GM13976 (cell line): Measurements from ENCODE around the gene FGF23.
A peak's percentile ranks its signal among the peaks of the same experiment; 100 is the strongest.

Source experiments
- DNase-seq: peaks from one replicate; pipeline ENCODE4 v3.0.0; 2012; ENCODE audit warnings: low spot score
- in situ Hi-C: fragments of 300-500 bp; cut with MboI; formaldehyde crosslinking; loops from one replicate; pipeline ENCODE4 v1.12.0; 2022; ENCODE audit warnings: low sequenced_read_pairs, mixed read lengths, inconsistent platforms; ENCODE audit not compliant: unreplicated experiment
- TF ChIP-seq, protein P1 (sequence below): IDR thresholded peaks from 2 replicates; pipeline ENCODE4 v1.5.1; 2012; ENCODE audit warnings: borderline replicate concordance, mild to moderate bottlenecking; ENCODE audit not compliant: insufficient read depth; ENCODE audit errors: extremely low read depth, missing control alignments, control extremely low read depth

The FGF23 gene

GRCh38 chr12:4379405-4379804 is at the start of gene FGF23:
Gene FGF23, minus strand, starts transcription at chr12:4379712. Its CDS starts 130 bp downstream, at chr12:4379582.
- DNase-seq = no peak
- in situ Hi-C loops = no loop called here
- TF ChIP-seq, protein P1, sequence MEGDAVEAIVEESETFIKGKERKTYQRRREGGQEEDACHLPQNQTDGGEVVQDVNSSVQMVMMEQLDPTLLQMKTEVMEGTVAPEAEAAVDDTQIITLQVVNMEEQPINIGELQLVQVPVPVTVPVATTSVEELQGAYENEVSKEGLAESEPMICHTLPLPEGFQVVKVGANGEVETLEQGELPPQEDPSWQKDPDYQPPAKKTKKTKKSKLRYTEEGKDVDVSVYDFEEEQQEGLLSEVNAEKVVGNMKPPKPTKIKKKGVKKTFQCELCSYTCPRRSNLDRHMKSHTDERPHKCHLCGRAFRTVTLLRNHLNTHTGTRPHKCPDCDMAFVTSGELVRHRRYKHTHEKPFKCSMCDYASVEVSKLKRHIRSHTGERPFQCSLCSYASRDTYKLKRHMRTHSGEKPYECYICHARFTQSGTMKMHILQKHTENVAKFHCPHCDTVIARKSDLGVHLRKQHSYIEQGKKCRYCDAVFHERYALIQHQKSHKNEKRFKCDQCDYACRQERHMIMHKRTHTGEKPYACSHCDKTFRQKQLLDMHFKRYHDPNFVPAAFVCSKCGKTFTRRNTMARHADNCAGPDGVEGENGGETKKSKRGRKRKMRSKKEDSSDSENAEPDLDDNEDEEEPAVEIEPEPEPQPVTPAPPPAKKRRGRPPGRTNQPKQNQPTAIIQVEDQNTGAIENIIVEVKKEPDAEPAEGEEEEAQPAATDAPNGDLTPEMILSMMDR = no peak

DNA sequence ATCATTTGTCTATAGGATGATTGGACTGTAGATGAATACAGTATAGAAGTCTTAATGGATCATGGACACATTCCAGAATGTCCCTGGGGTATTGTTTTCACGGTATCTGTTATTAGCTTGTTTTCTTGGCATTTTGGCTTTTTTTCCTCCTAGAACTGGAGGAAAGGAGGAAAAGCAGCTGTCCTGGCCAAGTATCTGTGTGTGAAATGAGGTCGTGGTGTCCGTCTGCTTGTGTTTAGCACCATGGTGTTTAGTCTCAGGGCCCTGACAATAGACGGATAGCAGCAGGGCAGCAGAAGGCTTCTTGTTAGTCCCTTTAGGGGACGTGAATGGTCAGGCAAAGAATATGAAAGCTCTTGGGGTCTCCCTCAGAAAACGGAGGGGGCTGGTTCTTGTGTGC is 44.9 kb upstream of the FGF23 start:
- in situ Hi-C loops = no loop called here
- DNase-seq = peak; percentile 6
- TF ChIP-seq, protein P1 = no peak

DNA sequence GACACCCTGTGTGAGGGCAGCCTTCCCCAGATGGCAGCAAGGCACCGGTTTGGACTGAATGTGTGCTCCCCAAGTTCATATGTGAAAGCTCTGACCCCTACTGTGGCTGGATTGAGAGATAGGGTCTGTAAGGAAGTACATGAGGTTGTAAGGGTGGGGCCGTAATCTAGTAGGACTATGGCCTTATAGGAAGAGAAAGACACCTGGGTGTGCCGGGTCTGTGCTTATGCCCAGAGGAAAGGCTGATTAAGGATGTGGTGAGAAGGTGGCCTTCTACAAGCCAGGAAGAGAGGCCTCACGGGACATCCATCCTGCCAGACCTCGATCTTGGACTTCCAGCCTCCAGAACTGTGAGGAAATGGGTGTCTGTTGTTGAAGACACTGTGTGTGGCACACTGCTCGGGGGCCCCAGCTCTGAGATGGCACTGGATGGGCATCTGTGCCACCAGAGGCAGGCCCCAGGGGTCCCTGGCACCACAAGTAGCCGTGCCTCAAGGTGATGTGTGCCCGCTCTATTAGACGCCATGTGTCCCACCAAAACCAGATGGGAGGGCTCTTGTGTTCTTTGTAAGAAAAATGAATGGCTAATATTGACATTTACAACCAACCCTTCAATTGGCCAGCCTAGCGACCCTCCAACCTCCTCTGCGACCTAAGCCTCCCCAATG is 44.1 kb upstream of the FGF23 start:
- DNase-seq = peak; percentile 7
- TF ChIP-seq, protein P1 = no peak
- in situ Hi-C loops = no loop called here

GRCh38 chr12:4422985-4423384 is 43.5 kb upstream of the FGF23 start:
- in situ Hi-C loops = no loop called here
- peak; percentile 12 for DNase-seq
- TF ChIP-seq, protein P1 = no peak

DNA sequence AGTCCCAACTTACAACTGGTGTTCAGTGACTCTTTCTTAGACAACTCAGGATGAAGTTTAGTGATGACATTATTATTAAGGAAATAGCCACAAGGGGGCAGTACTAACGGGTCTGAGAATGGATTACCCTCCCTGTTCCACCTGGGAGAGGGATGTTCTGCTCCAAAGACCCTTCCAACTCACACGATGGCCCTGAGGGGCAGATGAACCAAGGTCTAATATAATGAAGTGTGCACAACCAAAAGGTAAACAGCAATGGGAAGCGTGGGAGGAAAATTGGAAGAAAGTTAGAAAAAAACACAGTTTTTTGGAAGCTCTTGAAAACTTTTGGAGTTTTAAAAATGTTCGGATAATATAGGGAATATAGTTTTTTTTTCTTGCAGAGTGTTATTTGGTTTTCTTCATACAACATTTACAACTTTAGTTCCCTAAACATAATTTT is 42.1 kb upstream of the FGF23 start:
- TF ChIP-seq, protein P1 = peak; percentile 40
- peak; percentile 76 for DNase-seq
- in situ Hi-C loops = no loop called here

- DNase-seq = no peak
- TF ChIP-seq, protein P1 = no peak
- in situ Hi-C loops = no loop called here
Measured at GRCh38 chr12:4420138-4420670, 40.7 kb upstream of the FGF23 start.
